GM12864 (cell line): ENCODE data around the gene RAB36.

Experiments used
- DNase-seq: peaks from one replicate; pipeline ENCODE4 v3.0.0-alpha.2; 2011; ENCODE audit warnings: low read depth
- H3K4me3 ChIP-seq: 2 replicates; pipeline ENCODE4 v1.5.1; 2011; ENCODE audit warnings: mild to moderate bottlenecking, low read depth, low read length, control low read depth
- CTCF ChIP-seq: IDR thresholded peaks from 2 replicates; pipeline ENCODE4 v1.5.1; 2011; ENCODE audit warnings: low read depth, mild to moderate bottlenecking, moderate library complexity, low read length, control low read depth, inconsistent platforms; ENCODE audit errors: missing control alignments

The RAB36 gene

DNA sequence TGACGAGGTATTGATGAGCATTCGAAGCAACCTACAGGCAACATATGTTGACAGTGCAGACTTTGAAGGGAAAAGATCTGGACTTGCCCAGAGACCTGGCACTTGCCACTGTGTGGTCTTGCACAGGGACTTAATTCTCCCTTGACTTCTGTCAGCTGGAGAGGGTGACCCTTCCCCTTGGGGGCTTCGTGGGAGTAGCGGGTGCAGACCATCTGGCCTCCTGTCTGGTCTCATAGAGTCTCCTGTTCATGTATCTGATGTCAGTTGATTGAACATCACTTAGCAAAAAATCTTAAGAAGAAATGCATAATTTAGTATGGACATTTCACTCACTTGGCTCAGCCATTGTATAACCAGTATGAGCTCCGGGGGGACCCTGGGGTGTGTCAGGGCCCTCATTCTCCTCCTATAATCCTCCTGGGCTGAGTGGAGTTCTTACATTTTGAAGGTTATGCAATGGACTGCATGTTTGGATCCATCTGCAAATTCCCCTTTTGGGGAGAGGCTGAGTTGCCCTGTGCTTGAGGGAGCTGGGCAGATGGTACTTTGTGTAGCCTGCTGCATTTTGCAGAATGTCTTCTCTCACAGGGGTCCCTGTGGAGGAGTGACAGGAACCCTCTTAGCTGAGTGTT, 48.0 kb downstream of the RAB36 start:
- no peak overlapping the region for H3K4me3 ChIP-seq
- DNase-seq = no peak
- TF ChIP-seq CTCF = no peak

GRCh38 chr22:23193882-23194281, 48.6 kb downstream of the RAB36 start:
- DNase-seq = no peak
- TF ChIP-seq CTCF = no peak
- H3K4me3 ChIP-seq = no peak overlapping the region

DNA sequence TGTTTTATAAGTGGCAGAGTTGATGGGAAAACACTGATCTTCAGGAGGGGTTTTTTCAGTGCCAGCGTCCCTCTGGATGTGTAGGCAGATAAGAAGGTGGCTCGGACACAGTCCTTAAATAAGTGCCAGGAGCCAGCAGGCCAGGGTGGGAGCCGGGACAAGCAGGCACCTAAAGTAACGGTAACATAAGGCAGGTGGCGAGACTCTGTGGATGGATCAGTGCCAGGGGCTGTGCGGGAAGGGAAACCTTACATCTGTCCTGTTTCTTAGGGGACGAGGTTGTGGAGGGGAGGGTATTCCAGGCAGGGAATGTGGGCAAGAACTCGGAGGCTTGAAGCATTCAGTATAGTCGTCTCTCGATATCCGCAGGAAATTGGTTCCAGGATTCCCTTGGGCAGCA, 50.9 kb downstream of the RAB36 start:
- no peak for TF ChIP-seq CTCF
- no peak for DNase-seq

DNA sequence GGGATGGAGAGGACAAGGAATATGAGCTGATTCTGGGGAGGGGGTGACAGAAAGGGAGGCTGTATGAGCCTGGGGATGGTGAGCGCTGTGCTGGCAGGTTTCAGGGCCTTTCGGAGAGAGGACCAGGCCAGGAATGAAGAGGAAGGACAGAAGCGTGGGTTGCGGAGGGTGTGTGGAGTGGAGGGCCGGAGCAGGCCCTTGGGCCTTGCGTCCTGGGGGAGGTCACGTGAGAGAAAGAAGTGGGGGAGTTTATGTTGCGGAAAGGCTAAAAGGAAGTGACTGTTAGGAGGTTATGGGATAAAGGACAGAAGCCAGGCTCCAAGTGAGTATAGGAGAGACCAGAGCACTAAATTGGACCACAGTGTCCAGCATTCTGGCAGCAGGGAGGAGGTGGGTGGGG, 52.6 kb downstream of the RAB36 start:
- TF ChIP-seq CTCF = no peak
- no peak overlapping the region for H3K4me3 ChIP-seq
- no peak for DNase-seq

More for the DNA sequence above, 50.9 kb downstream of the RAB36 start:
- no peak overlapping the region for H3K4me3 ChIP-seq

GRCh38 chr22:23199159-23199558, 53.9 kb downstream of the RAB36 start:
- no peak for TF ChIP-seq CTCF
- no peak for DNase-seq
- no peak overlapping the region for H3K4me3 ChIP-seq

DNA sequence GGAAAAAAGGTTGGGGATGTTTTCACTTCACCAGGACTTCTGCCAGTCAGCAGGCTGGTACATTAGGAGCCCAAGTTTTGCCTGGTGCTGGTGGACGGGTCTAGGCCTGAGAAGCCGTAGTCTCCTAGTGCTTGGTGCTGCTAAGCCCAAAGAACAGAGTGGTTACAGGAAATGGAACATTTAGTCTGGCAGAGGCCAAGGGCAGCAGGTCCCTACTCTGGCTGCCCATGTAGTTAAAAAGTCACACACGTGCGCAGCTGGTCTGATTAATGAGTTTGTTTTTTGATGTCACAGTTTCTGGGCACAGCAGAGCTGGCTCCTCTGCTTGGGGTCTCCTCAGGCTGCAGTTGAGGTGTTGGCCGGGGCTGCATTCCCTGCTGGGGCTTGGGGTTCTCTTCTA, 55.6 kb downstream of the RAB36 start:
- no peak overlapping the region for H3K4me3 ChIP-seq
- TF ChIP-seq CTCF = no peak
- no peak for DNase-seq

GRCh38 chr22:23202812-23203451, 57.7 kb downstream of the RAB36 start:
- DNase-seq = no peak
- H3K4me3 ChIP-seq = no peak overlapping the region
- TF ChIP-seq CTCF = no peak
